Measurements from ENCODE around the gene KLHL8. TPM values are rescaled to one million over a fixed set of nuclear protein-coding genes. Genes with fewer than 3 reads are reported as not detected.
A peak's percentile ranks its signal among the peaks of the same experiment; 100 is the strongest.

Gene KLHL8
- total RNA-seq, 4 donors from 2014 or later, result 6.9 to 12.4 (median 11.3) TPM

GRCh38 chr4:87209182-87209581 is 11.2 kb downstream of the KLHL8 start:
- H3K27me3 ChIP-seq, result no peaks in the 10 kb centered on the region
- peak overlapping the region in 1 of 4 donors; percentile 22 for H3K27ac ChIP-seq
- DNase-seq, result no peak
- H3K9me3 ChIP-seq, result no peaks in the 10 kb centered on the region
- H3K36me3 ChIP-seq, result no peaks in the 10 kb centered on the region
- TF ChIP-seq CTCF (IDR thresholded peaks at IDR 0.05) (no peak), POLR2A (IDR thresholded peaks at IDR 0.05) (no peak)
- H3K4me1 ChIP-seq, result no peaks in the 10 kb centered on the region
- no peak overlapping the region for H3K4me3 ChIP-seq

GRCh38 chr4:87204559-87204958 is 15.9 kb downstream of the KLHL8 start:
- Histone ChIP-seq H3K9me3 (peaks cover 0 to 3% (median 0%) of the 10 kb centered on the region in 4 donors), H3K27ac (no peak overlapping the region)

GRCh38 chr4:87196927-87197326 is 23.5 kb downstream of the KLHL8 start:
- no peak for DNase-seq
- no peak for TF ChIP-seq CTCF (IDR thresholded peaks at IDR 0.05)
- no peak for TF ChIP-seq POLR2A (IDR thresholded peaks at IDR 0.05)
- Histone ChIP-seq H3K36me3 (no peaks in the 10 kb centered on the region), H3K27ac (no peak overlapping the region), H3K9me3 (no peaks in the 10 kb centered on the region), H3K4me3 (no peak overlapping the region), H3K4me1 (no peaks in the 10 kb centered on the region), H3K27me3 (no peaks in the 10 kb centered on the region)

More at GRCh38 chr4:87204559-87204958, 15.9 kb downstream of the KLHL8 start:
- Histone ChIP-seq H3K4me1 (no peaks in the 10 kb centered on the region), H3K36me3 (no peaks in the 10 kb centered on the region), H3K27me3 (no peaks in the 10 kb centered on the region), H3K4me3 (no peak overlapping the region)
- no peak for TF ChIP-seq CTCF (IDR thresholded peaks at IDR 0.05)
- TF ChIP-seq POLR2A (IDR thresholded peaks at IDR 0.05), result no peak
- DNase-seq, result no peak

- Histone ChIP-seq H3K4me3 (no peak overlapping the region), H3K4me1 (no peaks in the 10 kb centered on the region), H3K36me3 (no peaks in the 10 kb centered on the region), H3K9me3 (no peaks in the 10 kb centered on the region), H3K27me3 (no peaks in the 10 kb centered on the region), H3K27ac (no peak overlapping the region)
- DNase-seq, result no peak
- no peak for TF ChIP-seq POLR2A (IDR thresholded peaks at IDR 0.05)
- no peak for TF ChIP-seq CTCF (IDR thresholded peaks at IDR 0.05)
Observed at GRCh38 chr4:87196146-87196545, 24.3 kb downstream of the KLHL8 start.

- TF ChIP-seq CTCF (IDR thresholded peaks at IDR 0.05), result no peak
- no peak for TF ChIP-seq POLR2A (IDR thresholded peaks at IDR 0.05)
- DNase-seq, result no peak
- H3K4me3 ChIP-seq, result no peak overlapping the region
- no peaks in the 10 kb centered on the region for H3K9me3 ChIP-seq
- H3K27ac ChIP-seq, result no peak overlapping the region
- H3K27me3 ChIP-seq, result no peaks in the 10 kb centered on the region
- no peaks in the 10 kb centered on the region for H3K36me3 ChIP-seq
- H3K4me1 ChIP-seq, result no peaks in the 10 kb centered on the region
Observed at GRCh38 chr4:87193958-87194675, 26.3 kb downstream of the KLHL8 start.
